Stomach (tissue), 9 donors: Measurements from ENCODE around the gene XRCC1. TPM values are rescaled to one million over a fixed set of nuclear protein-coding genes. Genes with fewer than 3 reads are reported as not detected.
"Not testable (repeated sequence)": the region's sequence is repeated elsewhere in the genome, so short reads cannot be mapped to it uniquely, and the experiment has no call there.

Experiments
- DNase-seq, 2 donors: peaks; one replicate each; pipeline versions ENCODE4 v3.0.0 to v3.0.0-alpha.2; 2013 to 2019
- H3K27ac ChIP-seq, 5 donors: fragments of 200-600 bp in 4 of 5; sonication (generic) in 4 of 5; one replicate each; pipeline ENCODE4 v1.5.1; 2013 to 2019; ENCODE audit warnings: mild to moderate bottlenecking in 1 of 5, moderate library complexity in 1 of 5
- H3K27me3 ChIP-seq, 3 donors: fragments of 200-600 bp; sonication (generic); one replicate each; pipeline ENCODE4 v1.5.1; 2017 to 2019; ENCODE audit warnings: mixed run types in 1 of 3
- H3K36me3 ChIP-seq, 4 donors: fragments of 200-600 bp; sonication (generic); 1 replicate in 3 of 4; 2 replicates in 1 of 4; pipeline ENCODE4 v1.5.1; 2016 to 2019
- H3K4me1 ChIP-seq, 4 donors: fragments of 200-600 bp; sonication (generic); one replicate each; pipeline ENCODE4 v1.5.1; 2016 to 2019
- H3K4me3 ChIP-seq, 4 donors: fragments of 200-600 bp; sonication (generic) in 3 of 4; one replicate each; pipeline ENCODE4 v1.5.1; 2016 to 2019; ENCODE audit warnings: mild to moderate bottlenecking in 1 of 4
- H3K9me3 ChIP-seq, 4 donors: fragments of 200-600 bp; sonication (generic); one replicate each; pipeline ENCODE4 v1.5.1; 2016 to 2019
- EP300 ChIP-seq: sonication (generic); formaldehyde crosslinking; IDR thresholded peaks from one replicate; pipeline ENCODE4 v1.6.1; 2017; ENCODE audit warnings: antibody characterized with exemption
- POLR2A ChIP-seq, 4 donors: fragments of 450-650 bp; IDR thresholded peaks; one replicate each; pipeline ENCODE4 v1.6.1; 2016; ENCODE audit warnings: antibody characterized with exemption in 4 of 4, control low read depth in 2 of 4, mild to moderate bottlenecking in 1 of 4, moderate library complexity in 1 of 4
- POLR2AphosphoS5 ChIP-seq, 3 donors: sonication (generic); formaldehyde crosslinking; IDR thresholded peaks; one replicate each; pipeline ENCODE4 v1.6.1; 2016; ENCODE audit warnings: antibody characterized with exemption in 3 of 3
- WGBS, 5 donors: extraction: QIAGEN DNeasy Blood & Tissue Kit in 3 of 5; methylation state at CpG; one replicate each; pipeline versions ENCODE4 v1.1.5 to v1.1.7; 2013 to 2018; 5-methylcytosine and 5-hydroxymethylcytosine counted together
- intact Hi-C: fragments of 100-400 bp; cut with DNase I; formaldehyde crosslinking; loops from one replicate; pipeline ENCODE4 v1.15.1; 2023; ENCODE audit warnings: low total_unique reads
- polyA plus RNA-seq, 3 donors: library from polyadenylated mRNA; stranded (reverse); fragments of 200-250 nt; gene quantifications; one replicate each; pipeline ENCODE4 v1.2.3, GENCODE V29; 2013
- total RNA-seq, 5 donors: library from RNA; depleted of rRNA; stranded (reverse); fragments of >200 nt; gene quantifications; one replicate each; pipeline versions ENCODE4 v1.1.0 to v1.2.3, GENCODE V29; 2014 to 2016
- TF ChIP-seq, protein P1 (sequence below), 7 experiments: fragments of 450-650 bp in 4 of 7; fragments of 200-600 bp in 3 of 7; sonication (generic) in 3 of 7; IDR thresholded peaks; one replicate each; pipeline ENCODE4 v1.5.1; 2016 to 2019; ENCODE audit warnings: antibody characterized with exemption in 7 of 7, control low read depth in 2 of 7, mild to moderate bottlenecking in 1 of 7
- donor health status: healthy with polysubstance abuse.
- donor health status: Bipolar disorder and iron deficiency.
- donor health status: healthy.

The XRCC1 gene
- total and polyA plus RNA-seq, 8 donors, result 10.8 to 42.5 (median 17.4) TPM

DNA sequence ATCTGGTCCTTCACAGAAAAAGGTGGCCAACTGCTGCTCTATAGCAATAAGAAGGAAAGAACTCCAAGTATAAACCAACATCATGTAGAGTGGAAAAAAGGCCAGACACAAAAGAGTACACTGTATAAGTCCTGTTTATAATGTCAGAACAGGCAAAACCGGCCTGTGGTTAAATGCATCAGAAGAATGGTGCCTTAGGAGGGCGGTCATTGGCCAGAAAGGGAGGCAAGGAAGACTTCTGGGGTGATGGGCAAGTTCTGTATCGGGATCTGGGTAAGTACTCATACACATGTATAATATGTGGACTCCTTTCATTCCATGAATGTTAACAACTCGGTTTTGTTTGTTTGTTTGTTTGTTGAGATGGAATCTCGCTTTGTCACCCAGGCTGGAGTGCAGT, 52.4 kb downstream of the XRCC1 start:
- Histone ChIP-seq H3K4me3 (no peak overlapping the region), H3K9me3 (no peaks in the 10 kb centered on the region), H3K27me3 (no peaks in the 10 kb centered on the region), H3K36me3 (peaks cover 0 to 12% (median 9%) of the 10 kb centered on the region in 4 donors), H3K4me1 (peaks cover 17 to 59% (median 34%) of the 10 kb centered on the region in 4 donors), H3K27ac (no peak overlapping the region)
- no peak for DNase-seq
- WGBS, 5 donors, result 64 to 80% (median 74%) methylated on average over 5 of the region's 5 CpGs
- intact Hi-C loops, result loop anchor here (5.0 kb wide), 1 partner anchor 76 kb away; no protein-coding TSS in a partner anchor
- TF ChIP-seq POLR2A (IDR thresholded peaks at IDR 0.05) (no peak), POLR2AphosphoS5 (IDR thresholded peaks at IDR 0.05) (no peak), EP300 (no peak)
- TF ChIP-seq, protein P1, sequence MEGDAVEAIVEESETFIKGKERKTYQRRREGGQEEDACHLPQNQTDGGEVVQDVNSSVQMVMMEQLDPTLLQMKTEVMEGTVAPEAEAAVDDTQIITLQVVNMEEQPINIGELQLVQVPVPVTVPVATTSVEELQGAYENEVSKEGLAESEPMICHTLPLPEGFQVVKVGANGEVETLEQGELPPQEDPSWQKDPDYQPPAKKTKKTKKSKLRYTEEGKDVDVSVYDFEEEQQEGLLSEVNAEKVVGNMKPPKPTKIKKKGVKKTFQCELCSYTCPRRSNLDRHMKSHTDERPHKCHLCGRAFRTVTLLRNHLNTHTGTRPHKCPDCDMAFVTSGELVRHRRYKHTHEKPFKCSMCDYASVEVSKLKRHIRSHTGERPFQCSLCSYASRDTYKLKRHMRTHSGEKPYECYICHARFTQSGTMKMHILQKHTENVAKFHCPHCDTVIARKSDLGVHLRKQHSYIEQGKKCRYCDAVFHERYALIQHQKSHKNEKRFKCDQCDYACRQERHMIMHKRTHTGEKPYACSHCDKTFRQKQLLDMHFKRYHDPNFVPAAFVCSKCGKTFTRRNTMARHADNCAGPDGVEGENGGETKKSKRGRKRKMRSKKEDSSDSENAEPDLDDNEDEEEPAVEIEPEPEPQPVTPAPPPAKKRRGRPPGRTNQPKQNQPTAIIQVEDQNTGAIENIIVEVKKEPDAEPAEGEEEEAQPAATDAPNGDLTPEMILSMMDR (IDR thresholded peaks at IDR 0.05), result no peak

DNA sequence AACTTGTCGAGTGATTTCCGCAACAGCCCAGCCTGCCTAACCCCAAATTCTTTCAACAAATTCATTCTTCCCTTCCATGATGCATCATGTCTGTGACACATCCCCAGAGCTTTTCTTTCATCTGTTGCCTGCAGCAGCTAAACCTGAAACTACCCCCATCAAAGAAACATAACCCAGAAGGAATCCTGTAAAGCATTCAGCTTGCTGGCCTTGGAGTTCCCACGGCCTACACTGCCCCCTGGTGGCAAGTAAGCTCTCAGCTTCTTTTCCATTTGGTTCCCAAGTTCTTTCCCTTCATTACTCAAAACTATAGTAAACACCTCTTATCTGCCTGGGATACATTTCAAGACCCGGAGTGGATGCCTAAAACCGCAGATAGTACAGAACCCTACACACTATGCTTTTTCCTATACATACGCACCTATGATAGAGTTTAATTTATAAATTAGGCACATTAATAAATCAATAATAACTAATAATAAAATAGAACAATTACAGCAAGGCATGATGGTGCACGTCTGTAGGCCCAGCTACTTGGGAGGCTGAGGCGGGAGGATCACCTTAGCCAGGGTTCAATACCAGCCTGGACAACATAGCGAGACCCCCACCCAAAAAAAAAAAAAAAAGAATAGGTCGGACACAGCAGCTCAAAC, 55.8 kb downstream of the XRCC1 start:
- 37 to 48% (median 41%) methylated on average over 10 of the region's 10 CpGs for WGBS, 5 donors
- DNase-seq, result peak; percentile 84 to 94
- TF ChIP-seq, protein P1 (IDR thresholded peaks at IDR 0.05), result peak in 5 of 7 experiments; percentile 78 to 93 (median 90)
- TF ChIP-seq EP300 (no peak), POLR2A (IDR thresholded peaks at IDR 0.05) (no peak), POLR2AphosphoS5 (IDR thresholded peaks at IDR 0.05) (peak in 1 of 3 donors; percentile 72)

DNA sequence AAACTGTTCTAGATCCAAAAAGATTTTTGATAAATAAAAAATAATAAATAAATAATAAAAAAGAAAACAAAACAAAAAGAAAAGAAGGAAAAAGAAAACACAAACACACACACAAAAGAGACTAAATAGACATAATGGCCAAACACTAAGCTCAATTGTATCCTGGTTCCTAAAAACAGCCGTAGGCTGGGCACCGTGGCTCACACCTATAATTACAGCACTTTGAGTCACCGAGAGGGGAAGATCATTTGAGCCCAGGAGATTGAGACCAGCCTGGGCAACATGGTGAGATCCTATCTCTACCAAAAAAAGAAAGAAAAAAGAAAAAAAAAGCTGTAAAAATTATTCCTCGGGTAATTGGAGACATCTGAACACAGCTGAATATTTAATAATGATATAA, 57.3 kb downstream of the XRCC1 start:
- no peaks in the 10 kb centered on the region for H3K9me3 ChIP-seq
- intact Hi-C loops, result no loop called here
- TF ChIP-seq POLR2AphosphoS5 (IDR thresholded peaks at IDR 0.05) (no peak), POLR2A (IDR thresholded peaks at IDR 0.05) (no peak), EP300 (no peak)
- TF ChIP-seq, protein P1 (IDR thresholded peaks at IDR 0.05), result no peak
- DNase-seq, result no peak
- H3K36me3 ChIP-seq, result peaks cover 4 to 31% (median 21%) of the 10 kb centered on the region in 4 donors
- H3K4me3 ChIP-seq, result no peak overlapping the region
- peaks cover 0 to 24% (median 4%) of the 10 kb centered on the region in 4 donors for H3K4me1 ChIP-seq
- no peak overlapping the region for H3K27ac ChIP-seq
- WGBS, 5 donors, result 72 to 83% (median 76%) methylated on average over 4 of the region's 4 CpGs
- no peaks in the 10 kb centered on the region for H3K27me3 ChIP-seq

More for the DNA sequence above, 55.8 kb downstream of the XRCC1 start:
- Histone ChIP-seq H3K4me1 (peaks cover 2 to 38% (median 11%) of the 10 kb centered on the region in 4 donors), H3K27ac (no peak overlapping the region), H3K27me3 (no peaks in the 10 kb centered on the region), H3K4me3 (no peak overlapping the region), H3K9me3 (no peaks in the 10 kb centered on the region), H3K36me3 (peaks cover 4 to 27% (median 17%) of the 10 kb centered on the region in 4 donors)
- intact Hi-C loops, result loop anchor here (5.0 kb wide), 1 partner anchor 72 kb away; no protein-coding TSS in a partner anchor

DNA sequence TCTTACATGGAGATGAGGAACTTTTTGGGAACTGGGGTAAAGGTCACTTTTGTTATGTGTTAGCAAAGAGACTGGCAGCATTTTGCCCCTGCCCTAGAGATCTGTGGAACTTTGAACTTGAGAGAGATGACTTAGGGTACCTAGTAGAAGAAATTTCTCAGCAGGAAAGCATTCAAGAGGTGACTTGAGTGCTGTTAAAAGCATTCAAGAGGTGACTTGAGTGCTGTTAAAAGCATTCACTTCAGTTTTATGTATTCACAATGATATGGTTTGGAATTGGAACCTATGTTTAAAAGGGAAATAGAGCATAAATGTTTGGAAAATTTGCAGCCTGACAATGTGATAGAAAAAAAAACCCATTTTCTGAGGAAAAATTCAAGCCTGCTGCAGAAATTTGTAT, 62.9 kb downstream of the XRCC1 start:
- H3K4me1 ChIP-seq, H3K27me3 ChIP-seq, H3K9me3 ChIP-seq, intact Hi-C loops, H3K4me3 ChIP-seq, H3K27ac ChIP-seq, DNase-seq: not testable (repeated sequence)
- peaks cover 20 to 67% (median 48%) of the 10 kb centered on the region in 4 donors for H3K36me3 ChIP-seq

DNA sequence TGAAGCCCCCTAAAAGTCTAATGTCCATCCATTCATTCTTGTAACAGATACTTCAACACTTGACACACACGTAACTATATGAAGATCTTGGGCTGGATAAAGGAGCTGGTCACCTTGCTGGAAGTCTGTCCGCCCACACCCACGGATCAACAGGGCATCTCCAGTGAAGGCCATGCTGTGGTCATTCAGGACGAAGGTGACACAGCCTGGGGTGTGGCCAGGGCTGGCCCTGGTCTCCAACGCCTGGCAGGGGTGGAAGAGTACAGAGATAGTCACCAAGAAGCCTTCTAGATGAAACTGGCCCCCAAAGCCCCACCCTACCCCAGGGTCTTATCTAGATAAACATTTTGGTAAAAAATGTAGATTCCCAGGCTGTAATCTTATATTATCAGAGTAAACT, 64.0 kb downstream of the XRCC1 start:
- Histone ChIP-seq H3K4me1 (peaks cover 0 to 7% (median 0%) of the 10 kb centered on the region in 4 donors), H3K27ac (no peak overlapping the region), H3K9me3 (no peaks in the 10 kb centered on the region), H3K27me3 (no peaks in the 10 kb centered on the region), H3K4me3 (no peak overlapping the region), H3K36me3 (peaks cover 20 to 64% (median 53%) of the 10 kb centered on the region in 4 donors)
- intact Hi-C loops, result no loop called here
- TF ChIP-seq POLR2A (IDR thresholded peaks at IDR 0.05) (no peak), POLR2AphosphoS5 (IDR thresholded peaks at IDR 0.05) (no peak), EP300 (no peak)
- TF ChIP-seq, protein P1 (IDR thresholded peaks at IDR 0.05), result no peak
- DNase-seq, result no peak
- 89 to 95% (median 92%) methylated on average over 5 of the region's 5 CpGs for WGBS, 5 donors
